Keratinocyte (primary cell): ENCODE results near the gene CRIM1. TPM values are rescaled to one million over a fixed set of nuclear protein-coding genes. Genes with fewer than 3 reads are reported as not detected.

ENCODE experiments used
- DNase-seq: peaks from one replicate; pipeline ENCODE4 v3.0.0-alpha.2; 2011; ENCODE audit warnings: low read depth, missing footprints, low spot score
- FAIRE-seq: peaks from 2 replicates; lab custom pipeline; 2011; peaks lifted over from hg19 to GRCh38; lab: Jason Lieb, UNC
- H2AFZ ChIP-seq: 2 replicates; pipeline ENCODE4 v1.6.0; 2012; ENCODE audit warnings: low read length, control low read depth, inconsistent platforms; ENCODE audit not compliant: control insufficient read depth
- H3K27ac ChIP-seq: 2 replicates; pipeline ENCODE4 v1.5.1; 2011; ENCODE audit warnings: low read length; ENCODE audit not compliant: control insufficient read depth, insufficient read depth
- H3K27me3 ChIP-seq: 3 replicates; pipeline ENCODE4 v1.6.0; 2011; ENCODE audit warnings: low read length; ENCODE audit not compliant: control insufficient read depth, insufficient read depth; ENCODE audit errors: extremely low read depth
- H3K36me3 ChIP-seq, 2 experiments: 2 replicates in 1 of 2; 3 replicates in 1 of 2; pipeline ENCODE4 v1.5.1; 2011; ENCODE audit warnings: low read length in 2 of 2, mild to moderate bottlenecking in 1 of 2; ENCODE audit not compliant: control insufficient read depth in 2 of 2, insufficient read depth in 2 of 2; ENCODE audit errors: extremely low read depth in 1 of 2
- H3K4me1 ChIP-seq: 3 replicates; pipeline ENCODE4 v1.5.1; 2011; ENCODE audit warnings: low read length; ENCODE audit not compliant: control insufficient read depth, insufficient read depth; ENCODE audit errors: extremely low read depth
- H3K4me2 ChIP-seq: 3 replicates; pipeline ENCODE4 v1.6.0; 2011; ENCODE audit warnings: low read depth, low read length; ENCODE audit not compliant: control insufficient read depth, insufficient read depth; ENCODE audit errors: extremely low read depth
- H3K4me3 ChIP-seq, 3 experiments: fragments of 200-600 bp in 1 of 3; sonication (generic) in 1 of 3; 2 replicates in 2 of 3; 3 replicates in 1 of 3; pipeline ENCODE4 v1.5.1; 2011 to 2016; ENCODE audit warnings: low read length in 3 of 3, mild to moderate bottlenecking in 3 of 3, control low read depth in 2 of 3, inconsistent platforms in 1 of 3, low read depth in 1 of 3, mixed read lengths in 1 of 3, mixed run types in 1 of 3, moderate library complexity in 1 of 3; ENCODE audit not compliant: control insufficient read depth in 2 of 3, insufficient read depth in 2 of 3; ENCODE audit errors: extremely low read depth in 1 of 3
- H3K79me2 ChIP-seq: 2 replicates; pipeline ENCODE4 v1.6.0; 2012; ENCODE audit warnings: low read length; ENCODE audit not compliant: control insufficient read depth, insufficient read depth
- H3K9ac ChIP-seq: 3 replicates; pipeline ENCODE4 v1.6.0; 2011; ENCODE audit warnings: low read length; ENCODE audit not compliant: control insufficient read depth, insufficient read depth; ENCODE audit errors: extremely low read depth
- H3K9me1 ChIP-seq: 3 replicates; pipeline ENCODE4 v1.6.0; 2011; ENCODE audit warnings: low read length; ENCODE audit not compliant: control insufficient read depth, insufficient read depth; ENCODE audit errors: extremely low read depth
- H3K9me3 ChIP-seq: 2 replicates; pipeline ENCODE4 v1.5.1; 2012; ENCODE audit warnings: low read depth, low read length; ENCODE audit not compliant: control insufficient read depth
- H4K20me1 ChIP-seq: 3 replicates; pipeline ENCODE4 v1.6.0; 2011; ENCODE audit warnings: low read length; ENCODE audit not compliant: control insufficient read depth, insufficient read depth; ENCODE audit errors: extremely low read depth
- EZH2 ChIP-seq: IDR thresholded peaks from one replicate; pipeline ENCODE4 v1.6.1; 2012; ENCODE audit warnings: inconsistent platforms, mild to moderate bottlenecking, low read length, moderate library complexity
- dilution Hi-C: fragments of 300-500 bp; cut with MboI; formaldehyde crosslinking; loops from one replicate; pipeline ENCODE4 v1.7.0; 2020; ENCODE audit warnings: low sequenced_read_pairs; ENCODE audit not compliant: extremely low pct_ligation_motif_present
- polyA plus RNA-seq, 5 experiments: library from polyadenylated mRNA; depleted of rRNA in 3 of 5; stranded (reverse) in 3 of 5; stranded (forward) in 1 of 5; unstranded in 1 of 5; fragments of >200 nt; gene quantifications; 1 replicate in 1 of 5; 2 replicates in 3 of 5; 3 replicates in 1 of 5; pipeline versions ENCODE4 v1.2.1 to v1.2.3, GENCODE V29; 2011 to 2012; ENCODE audit warnings: missing spikeins in 2 of 5, low read depth in 1 of 5, low replicate concordance in 1 of 5
- TF ChIP-seq, protein P1 (sequence below), 3 experiments: IDR thresholded peaks in 1 of 3; conservative IDR thresholded peaks in 1 of 3; optimal IDR thresholded peaks in 1 of 3; 2 replicates in 2 of 3; 3 replicates in 1 of 3; pipeline versions ENCODE3 to v1.5.1; 2011; ENCODE audit warnings: low read length in 3 of 3, mild to moderate bottlenecking in 3 of 3, moderate library complexity in 2 of 3, control low read depth in 1 of 3, inconsistent platforms in 1 of 3; ENCODE audit not compliant: insufficient read depth in 2 of 3; ENCODE audit errors: extremely low read depth in 1 of 3

Gene CRIM1
- polyA plus RNA-seq, 1 donor (not counting 4 experiments of a cell fraction or from before 2014, with no cell fraction given): 98.3 TPM

DNA sequence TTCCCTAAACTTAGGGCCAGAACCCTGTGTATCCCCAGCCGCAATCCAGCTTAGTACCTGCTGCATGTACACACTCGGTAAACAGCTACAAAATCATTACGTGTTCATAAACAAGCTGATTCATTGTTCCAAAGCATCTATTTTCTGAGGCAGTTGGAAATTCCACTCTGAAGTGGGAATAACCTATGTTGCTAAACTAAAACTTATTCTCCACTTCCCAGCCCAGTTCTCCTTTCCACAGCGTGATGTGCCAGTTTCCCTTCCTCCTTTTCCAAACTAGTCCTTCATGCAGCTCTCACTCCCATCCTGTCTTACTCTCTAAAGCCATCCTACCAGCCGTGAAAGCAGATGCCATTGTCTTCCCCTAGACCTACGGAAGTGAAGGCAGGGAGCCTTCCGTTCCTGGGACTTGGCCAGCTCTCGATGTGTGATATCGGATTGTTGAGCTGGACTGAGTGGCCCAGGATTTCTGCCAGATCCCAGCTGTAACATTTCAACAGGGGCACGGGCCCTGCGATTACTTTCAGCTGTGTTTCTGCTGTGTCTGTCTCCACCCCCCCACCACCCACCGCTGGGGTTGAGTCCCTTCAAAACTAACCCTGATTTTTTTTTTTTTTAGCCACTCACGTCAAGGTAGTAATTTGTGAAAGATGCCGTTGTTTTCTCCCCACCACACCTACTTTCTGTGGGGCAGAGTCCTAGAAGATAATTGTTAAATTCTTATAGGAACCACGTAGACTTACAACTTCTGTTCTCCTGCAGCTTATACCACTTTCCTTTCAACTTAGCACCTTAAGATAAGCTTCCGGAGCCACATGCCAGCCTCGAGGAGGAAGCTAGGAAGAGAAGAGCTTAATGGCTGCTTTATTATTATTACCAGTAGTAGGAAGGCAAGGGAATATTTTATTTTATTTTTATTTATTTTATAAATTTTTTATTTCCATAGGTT is 100.9 kb downstream of the CRIM1 start:
- DNase-seq (no peak), FAIRE-seq (no peak)
- H3K4me2 ChIP-seq: no peak overlapping the region
- peaks cover 18 to 29% of the 10 kb centered on the region in 2 experiments for H3K36me3 ChIP-seq
- dilution Hi-C loops: no loop called here
- H3K9me1 ChIP-seq: no peaks in the 10 kb centered on the region
- H3K4me1 ChIP-seq: peaks cover 24% of the 10 kb centered on the region
- no peak overlapping the region for H3K4me3 ChIP-seq
- H3K9ac ChIP-seq: no peak overlapping the region
- no peaks in the 10 kb centered on the region for H4K20me1 ChIP-seq
- no peaks in the 10 kb centered on the region for H3K9me3 ChIP-seq
- no peak overlapping the region for H2AFZ ChIP-seq
- peaks cover 58% of the 10 kb centered on the region for H3K79me2 ChIP-seq
- H3K27me3 ChIP-seq: no peaks in the 10 kb centered on the region
- no peak for TF ChIP-seq EZH2
- TF ChIP-seq, protein P1, sequence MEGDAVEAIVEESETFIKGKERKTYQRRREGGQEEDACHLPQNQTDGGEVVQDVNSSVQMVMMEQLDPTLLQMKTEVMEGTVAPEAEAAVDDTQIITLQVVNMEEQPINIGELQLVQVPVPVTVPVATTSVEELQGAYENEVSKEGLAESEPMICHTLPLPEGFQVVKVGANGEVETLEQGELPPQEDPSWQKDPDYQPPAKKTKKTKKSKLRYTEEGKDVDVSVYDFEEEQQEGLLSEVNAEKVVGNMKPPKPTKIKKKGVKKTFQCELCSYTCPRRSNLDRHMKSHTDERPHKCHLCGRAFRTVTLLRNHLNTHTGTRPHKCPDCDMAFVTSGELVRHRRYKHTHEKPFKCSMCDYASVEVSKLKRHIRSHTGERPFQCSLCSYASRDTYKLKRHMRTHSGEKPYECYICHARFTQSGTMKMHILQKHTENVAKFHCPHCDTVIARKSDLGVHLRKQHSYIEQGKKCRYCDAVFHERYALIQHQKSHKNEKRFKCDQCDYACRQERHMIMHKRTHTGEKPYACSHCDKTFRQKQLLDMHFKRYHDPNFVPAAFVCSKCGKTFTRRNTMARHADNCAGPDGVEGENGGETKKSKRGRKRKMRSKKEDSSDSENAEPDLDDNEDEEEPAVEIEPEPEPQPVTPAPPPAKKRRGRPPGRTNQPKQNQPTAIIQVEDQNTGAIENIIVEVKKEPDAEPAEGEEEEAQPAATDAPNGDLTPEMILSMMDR (optimal IDR thresholded peaks at IDR 0.05 in 1 of 3, IDR thresholded peaks at IDR 0.05 in 1 of 3, conservative IDR thresholded peaks at IDR 0.05 in 1 of 3; ENCODE audit: extremely low read depth in 1 of 3, insufficient read depth in 2 of 3, low read length in 3 of 3): no peak
- no peak overlapping the region for H3K27ac ChIP-seq

DNA sequence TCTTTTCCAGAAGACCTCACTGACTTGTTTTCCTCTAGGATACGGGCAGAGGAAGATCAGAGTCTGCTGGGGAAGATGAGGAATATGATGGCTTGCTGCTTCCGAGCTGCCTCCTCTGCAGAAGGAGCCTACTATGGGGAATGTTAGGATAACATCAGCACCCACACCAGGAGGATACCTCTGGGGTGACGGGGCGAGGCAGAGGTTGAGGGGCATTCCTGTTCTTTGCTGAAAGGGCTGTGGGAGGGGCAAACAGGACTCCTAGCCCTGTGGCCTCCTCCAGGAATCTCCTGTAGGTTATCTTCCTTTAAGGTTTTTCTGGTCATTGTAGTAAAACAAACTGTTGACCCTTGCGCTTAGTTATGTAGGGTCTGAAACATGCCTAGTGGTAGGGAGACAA is 102.5 kb downstream of the CRIM1 start:
- Histone ChIP-seq H3K36me3 (peaks cover 20% of the 10 kb centered on the region in 2 experiments), H3K4me3 (no peak overlapping the region), H3K27ac (no peak overlapping the region), H2AFZ (no peak overlapping the region), H3K9me1 (no peaks in the 10 kb centered on the region), H3K9me3 (no peaks in the 10 kb centered on the region), H3K4me2 (no peak overlapping the region), H3K4me1 (peaks cover 34% of the 10 kb centered on the region), H3K9ac (no peak overlapping the region), H3K79me2 (peaks cover 60% of the 10 kb centered on the region), H4K20me1 (no peaks in the 10 kb centered on the region), H3K27me3 (no peaks in the 10 kb centered on the region)
- no peak for FAIRE-seq
- dilution Hi-C loops: no loop called here
- TF ChIP-seq, protein P1 (optimal IDR thresholded peaks at IDR 0.05 in 1 of 3, IDR thresholded peaks at IDR 0.05 in 1 of 3, conservative IDR thresholded peaks at IDR 0.05 in 1 of 3; ENCODE audit: extremely low read depth in 1 of 3, insufficient read depth in 2 of 3, low read length in 3 of 3): no peak
- DNase-seq: no peak
